MCF 10A (cell line): ENCODE data around the gene TNIP3. TPM values are rescaled to one million over a fixed set of nuclear protein-coding genes. Genes with fewer than 3 reads are reported as not detected.

Experiments used
- BruUV-seq: library from RNA; stranded (reverse); fragments of 400-500 nt; replicated peaks from 2 replicates; lab custom pipeline; 2021; lab: Mats Ljungman, UMichigan
- CTCF ChIA-PET: fragments of 300-600 bp; sonication (Branson Sonifier 250); formaldehyde crosslinking; extraction: SDS; loops from one replicate; lab custom pipeline; 2021; ENCODE audit warnings: antibody characterized with exemption, inconsistent platforms; lab: Yijun Ruan, JAX
- POLR2A ChIA-PET: fragments of 300-600, 350-650 bp; sonication (Branson Sonifier 250); formaldehyde crosslinking; extraction: SDS; loops from one replicate; lab custom pipeline; 2020; ENCODE audit warnings: antibody characterized with exemption, inconsistent platforms; lab: Yijun Ruan, JAX
- DNase-seq: peaks from one replicate; pipeline ENCODE4 v3.0.0-alpha.2; 2018; ENCODE audit not compliant: unreplicated experiment
- H3K27ac Mint-ChIP-seq: one replicate; pipeline ENCODE4 v1.8.0; 2022; ENCODE audit warnings: mild to moderate bottlenecking, low read depth, mixed read lengths; ENCODE audit not compliant: unreplicated experiment
- H3K27me3 Mint-ChIP-seq: one replicate; pipeline ENCODE4 v1.8.0; 2022; ENCODE audit warnings: mixed read lengths; ENCODE audit not compliant: insufficient read depth, unreplicated experiment
- H3K36me3 Mint-ChIP-seq: one replicate; pipeline ENCODE4 v1.8.0; 2022; ENCODE audit warnings: mild to moderate bottlenecking, moderate library complexity, mixed read lengths; ENCODE audit not compliant: insufficient read depth, unreplicated experiment
- H3K4me1 Mint-ChIP-seq: one replicate; pipeline ENCODE4 v1.8.0; 2022; ENCODE audit warnings: mixed read lengths; ENCODE audit not compliant: insufficient read depth, unreplicated experiment
- H3K4me3 Mint-ChIP-seq: one replicate; pipeline ENCODE4 v1.8.0; 2022; ENCODE audit warnings: mild to moderate bottlenecking, moderate library complexity, mixed read lengths; ENCODE audit not compliant: unreplicated experiment
- H3K9me3 Mint-ChIP-seq: one replicate; pipeline ENCODE4 v1.8.0; 2022; ENCODE audit warnings: mixed read lengths; ENCODE audit not compliant: unreplicated experiment
- CTCF ChIP-seq: fragments of 200-600 bp; IDR thresholded peaks from one replicate; pipeline ENCODE4 v1.8.0; 2022; ENCODE audit warnings: antibody characterized with exemption, mild to moderate bottlenecking; ENCODE audit not compliant: unreplicated experiment
- intact Hi-C: fragments of 100-400 bp; cut with micrococcal nuclease; formaldehyde crosslinking; loops from 2 replicates; pipeline ENCODE4 v1.14.1; 2022
- total RNA-seq: library from RNA; stranded (reverse); gene quantifications from 2 replicates; pipeline ENCODE4 v1.2.3, GENCODE V29; 2022

The TNIP3 gene
- total RNA-seq, 1 experiment from 2014 or later = 2.1 TPM

GRCh38 chr4:121094297-121094966 is 69.7 kb downstream of the TNIP3 start:
- no peak for TF ChIP-seq CTCF
- Mint-ChIP-seq H3K4me3 (no peak overlapping the region), H3K27me3 (no peaks in the 10 kb centered on the region), H3K27ac (no peak overlapping the region), H3K36me3 (no peaks in the 10 kb centered on the region), H3K9me3 (no peaks in the 10 kb centered on the region), H3K4me1 (no peaks in the 10 kb centered on the region)
- ChIA-PET POLR2A (interaction anchor here (0.6 kb wide), 1 partner anchor 533 kb away, joined by 5 read pairs; no protein-coding TSS in a partner anchor), CTCF (interaction anchor here (0.7 to 1.6 kb wide), 6 partner anchors 47 to 377 kb away, joined by 3 to 11 read pairs (median 5); no protein-coding TSS in a partner anchor)
- DNase-seq = no peak
- intact Hi-C loops = no loop called here
- BruUV-seq = no TSS peak

GRCh38 chr4:121093261-121093660 is 70.9 kb downstream of the TNIP3 start:
- no peaks in the 10 kb centered on the region for H3K9me3 Mint-ChIP-seq
- ChIA-PET POLR2A (no interaction called here), CTCF (interaction anchor here (1.0 to 1.1 kb wide), 2 partner anchors 373 to 938 kb away, joined by 3 read pairs; no protein-coding TSS in a partner anchor)
- no peaks in the 10 kb centered on the region for H3K4me1 Mint-ChIP-seq
- TF ChIP-seq CTCF = no peak
- no TSS peak for BruUV-seq
- H3K4me3 Mint-ChIP-seq = no peak overlapping the region
- H3K27ac Mint-ChIP-seq = no peak overlapping the region
- intact Hi-C loops = no loop called here
- H3K36me3 Mint-ChIP-seq = no peaks in the 10 kb centered on the region
- DNase-seq = no peak
- H3K27me3 Mint-ChIP-seq = no peaks in the 10 kb centered on the region

GRCh38 chr4:121091941-121092340 is 72.2 kb downstream of the TNIP3 start:
- intact Hi-C loops = no loop called here
- POLR2A ChIA-PET = interaction anchor here (0.5 kb wide), 1 partner anchor 1027 kb away, joined by 3 read pairs; no protein-coding TSS in a partner anchor
- Mint-ChIP-seq H3K27ac (no peak overlapping the region), H3K4me3 (no peak overlapping the region), H3K9me3 (no peaks in the 10 kb centered on the region), H3K36me3 (no peaks in the 10 kb centered on the region), H3K27me3 (no peaks in the 10 kb centered on the region), H3K4me1 (no peaks in the 10 kb centered on the region)
- no TSS peak for BruUV-seq
- no peak for DNase-seq
- no peak for TF ChIP-seq CTCF
- CTCF ChIA-PET = interaction anchor here (0.6 to 1.4 kb wide), 4 partner anchors 17 to 936 kb away, joined by 3 to 5 read pairs (median 4); no protein-coding TSS in a partner anchor

- ChIA-PET POLR2A (no interaction called here), CTCF (no interaction called here)
- no peak for TF ChIP-seq CTCF
- H3K4me1 Mint-ChIP-seq = no peaks in the 10 kb centered on the region
- intact Hi-C loops = no loop called here
- H3K36me3 Mint-ChIP-seq = no peaks in the 10 kb centered on the region
- H3K9me3 Mint-ChIP-seq = no peaks in the 10 kb centered on the region
- H3K4me3 Mint-ChIP-seq = no peak overlapping the region
- no peak overlapping the region for H3K27ac Mint-ChIP-seq
- DNase-seq = no peak
- BruUV-seq = no TSS peak
- no peaks in the 10 kb centered on the region for H3K27me3 Mint-ChIP-seq
These were observed 75.3 kb downstream of the TNIP3 start for GRCh38 chr4:121088867-121089266.

Other genes with a start within 250 kb of the TNIP3 start
- gene PRDM5, start 241.6 kb downstream of the TNIP3 start, total RNA-seq = 6.4 and 7.3 TPM in 2 replicates
- 0.42 TPM in 1 of 2 replicates, not detected in the other for gene NDNF, start 91.8 kb downstream of the TNIP3 start, total RNA-seq
- gene QRFPR, start 216.7 kb upstream of the TNIP3 start, total RNA-seq = 6.5 and 8.4 TPM in 2 replicates